Measurements from ENCODE around the gene CHERP. TPM values are rescaled to one million over a fixed set of nuclear protein-coding genes. Genes with fewer than 3 reads are reported as not detected.
A peak's percentile ranks its signal among the peaks of the same experiment; 100 is the strongest.
"Not testable (repeated sequence)": the region's sequence is repeated elsewhere in the genome, so short reads cannot be mapped to it uniquely, and the experiment has no call there.

CHERP gene
- total RNA-seq, 4 donors from 2014 or later: 9.8 to 22.5 (median 12.6) TPM

DNA sequence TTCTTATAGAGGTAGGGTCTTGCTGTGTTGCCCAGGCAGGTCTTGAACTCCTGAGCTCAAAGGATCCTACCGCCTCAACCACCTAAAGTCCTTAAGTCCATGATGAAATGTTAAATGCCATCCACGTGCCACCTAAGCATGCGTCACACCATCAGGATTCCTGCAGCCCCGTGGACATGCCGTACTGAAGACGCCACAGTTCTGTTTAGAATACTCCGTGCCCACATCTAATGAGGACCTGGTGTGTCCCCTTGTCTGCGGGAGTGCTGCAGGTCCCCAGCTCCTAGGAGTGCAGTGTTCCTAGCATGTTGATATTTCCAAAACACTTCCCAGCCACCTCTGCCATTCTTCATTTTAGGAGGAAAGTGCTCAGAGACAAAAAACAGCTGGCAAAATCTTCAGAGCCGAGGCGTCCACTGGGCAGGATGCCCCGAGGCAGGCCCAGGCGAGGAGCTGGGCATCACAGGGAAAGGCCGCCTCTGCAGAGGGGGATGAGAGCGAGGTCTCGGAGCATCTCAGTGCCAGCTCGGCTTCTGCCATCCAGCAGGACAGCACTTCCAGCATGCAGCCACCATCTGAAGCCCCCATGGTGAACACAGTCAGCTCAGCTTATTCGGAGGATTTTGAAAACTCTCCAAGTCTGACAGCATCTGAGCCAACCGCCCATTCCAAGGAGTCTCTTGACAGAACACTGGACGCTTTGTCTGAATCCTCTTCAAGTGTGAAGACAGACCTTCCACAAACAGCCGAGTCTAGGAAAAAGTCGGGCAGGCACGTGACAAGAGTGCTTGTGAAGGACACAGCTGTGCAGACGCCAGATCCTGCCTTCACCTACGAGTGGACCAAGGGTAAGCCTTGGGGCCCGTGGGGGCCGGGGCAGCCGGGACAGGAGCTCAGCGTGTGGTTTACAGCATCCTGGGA is 32.8 kb downstream of the CHERP start:
- Histone ChIP-seq H3K36me3 (peaks cover 0 to 69% (median 2%) of the 10 kb centered on the region in 3 donors), H3K4me3 (peak overlapping the region in 1 of 4 donors; percentile 0), H3K27me3 (no peaks in the 10 kb centered on the region), H3K4me1 (peaks cover 0 to 24% (median 8%) of the 10 kb centered on the region in 4 donors), H3K9me3 (no peaks in the 10 kb centered on the region), H3K27ac (peak overlapping the region; percentile 71 to 83 (median 78))
- WGBS, 2 donors: 50% methylated on average over 28 of the region's 28 CpGs
- peak in 1 of 2 donors; percentile 64 for TF ChIP-seq EP300 (IDR thresholded peaks at IDR 0.05)
- TF ChIP-seq POLR2A (IDR thresholded peaks at IDR 0.05): no peak
- TF ChIP-seq, protein P1, sequence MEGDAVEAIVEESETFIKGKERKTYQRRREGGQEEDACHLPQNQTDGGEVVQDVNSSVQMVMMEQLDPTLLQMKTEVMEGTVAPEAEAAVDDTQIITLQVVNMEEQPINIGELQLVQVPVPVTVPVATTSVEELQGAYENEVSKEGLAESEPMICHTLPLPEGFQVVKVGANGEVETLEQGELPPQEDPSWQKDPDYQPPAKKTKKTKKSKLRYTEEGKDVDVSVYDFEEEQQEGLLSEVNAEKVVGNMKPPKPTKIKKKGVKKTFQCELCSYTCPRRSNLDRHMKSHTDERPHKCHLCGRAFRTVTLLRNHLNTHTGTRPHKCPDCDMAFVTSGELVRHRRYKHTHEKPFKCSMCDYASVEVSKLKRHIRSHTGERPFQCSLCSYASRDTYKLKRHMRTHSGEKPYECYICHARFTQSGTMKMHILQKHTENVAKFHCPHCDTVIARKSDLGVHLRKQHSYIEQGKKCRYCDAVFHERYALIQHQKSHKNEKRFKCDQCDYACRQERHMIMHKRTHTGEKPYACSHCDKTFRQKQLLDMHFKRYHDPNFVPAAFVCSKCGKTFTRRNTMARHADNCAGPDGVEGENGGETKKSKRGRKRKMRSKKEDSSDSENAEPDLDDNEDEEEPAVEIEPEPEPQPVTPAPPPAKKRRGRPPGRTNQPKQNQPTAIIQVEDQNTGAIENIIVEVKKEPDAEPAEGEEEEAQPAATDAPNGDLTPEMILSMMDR (IDR thresholded peaks at IDR 0.05): no peak
- DNase-seq (ENCODE audit: low spot score in 2 of 2): peak; percentile 68 to 71

DNA sequence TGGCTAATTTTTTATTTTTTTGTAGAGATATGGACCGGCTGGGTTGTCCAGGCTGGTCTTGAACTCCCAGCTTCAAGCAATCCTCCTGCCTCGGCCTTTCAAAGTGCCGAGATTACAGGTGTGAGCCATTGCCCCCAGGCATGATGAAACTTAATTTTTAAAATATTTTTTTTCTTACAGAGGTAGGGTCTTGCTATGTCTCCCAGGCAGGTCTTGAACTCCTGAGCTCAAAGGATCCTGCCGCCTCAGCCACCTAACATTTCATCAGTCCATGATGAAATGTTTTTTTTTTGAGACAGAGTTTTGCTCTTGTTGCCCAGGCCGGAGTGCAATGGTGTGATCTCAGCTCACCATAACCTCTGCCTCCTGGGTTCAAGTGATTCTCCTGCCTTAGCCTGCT is 33.7 kb downstream of the CHERP start:
- H3K27ac ChIP-seq: peak overlapping the region in 3 of 4 donors; percentile 71 to 83 (median 83)
- peaks cover 0 to 69% (median 2%) of the 10 kb centered on the region in 3 donors for H3K36me3 ChIP-seq
- no peaks in the 10 kb centered on the region for H3K9me3 ChIP-seq
- TF ChIP-seq EP300 (IDR thresholded peaks at IDR 0.05): no peak
- no peak for TF ChIP-seq POLR2A (IDR thresholded peaks at IDR 0.05)
- TF ChIP-seq, protein P1 (IDR thresholded peaks at IDR 0.05): no peak
- no peaks in the 10 kb centered on the region for H3K27me3 ChIP-seq
- no peak overlapping the region for H3K4me3 ChIP-seq
- H3K4me1 ChIP-seq: peaks cover 0 to 24% (median 8%) of the 10 kb centered on the region in 4 donors
- no peak for DNase-seq (ENCODE audit: low spot score in 2 of 2)
- 94 to 96% methylated on average over 5 of the region's 5 CpGs for WGBS, 2 donors

DNA sequence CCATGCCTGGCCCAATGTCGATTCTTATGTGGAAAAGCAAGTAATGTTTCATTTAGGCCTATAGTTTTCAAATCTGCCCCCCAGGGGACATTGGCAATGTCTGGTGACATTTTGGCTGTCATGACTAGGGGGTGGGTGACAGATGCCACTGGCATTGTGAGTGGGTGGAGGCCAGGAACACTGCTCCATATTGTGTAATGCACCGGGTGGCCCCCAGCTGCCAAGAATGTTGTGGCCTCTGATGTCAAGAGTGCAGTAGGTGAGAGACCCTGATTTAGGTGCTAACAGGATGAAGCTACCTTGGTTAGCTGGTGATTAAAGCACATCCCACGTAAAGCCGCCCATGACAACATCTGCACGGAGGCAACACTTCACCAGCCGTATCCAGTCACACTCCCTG is 35.3 kb downstream of the CHERP start:
- peak overlapping the region in 2 of 4 donors; percentile 38 to 83 for H3K27ac ChIP-seq
- H3K4me3 ChIP-seq: no peak overlapping the region
- no peaks in the 10 kb centered on the region for H3K9me3 ChIP-seq
- WGBS, 2 donors: 73 to 81% methylated on average over 6 of the region's 6 CpGs
- H3K4me1 ChIP-seq: peaks cover 0 to 24% (median 8%) of the 10 kb centered on the region in 4 donors
- TF ChIP-seq, protein P1 (IDR thresholded peaks at IDR 0.05): no peak
- TF ChIP-seq EP300 (IDR thresholded peaks at IDR 0.05) (no peak), POLR2A (IDR thresholded peaks at IDR 0.05) (no peak)
- DNase-seq (ENCODE audit: low spot score in 2 of 2): no peak
- peaks cover 0 to 71% (median 2%) of the 10 kb centered on the region in 3 donors for H3K36me3 ChIP-seq
- no peaks in the 10 kb centered on the region for H3K27me3 ChIP-seq

DNA sequence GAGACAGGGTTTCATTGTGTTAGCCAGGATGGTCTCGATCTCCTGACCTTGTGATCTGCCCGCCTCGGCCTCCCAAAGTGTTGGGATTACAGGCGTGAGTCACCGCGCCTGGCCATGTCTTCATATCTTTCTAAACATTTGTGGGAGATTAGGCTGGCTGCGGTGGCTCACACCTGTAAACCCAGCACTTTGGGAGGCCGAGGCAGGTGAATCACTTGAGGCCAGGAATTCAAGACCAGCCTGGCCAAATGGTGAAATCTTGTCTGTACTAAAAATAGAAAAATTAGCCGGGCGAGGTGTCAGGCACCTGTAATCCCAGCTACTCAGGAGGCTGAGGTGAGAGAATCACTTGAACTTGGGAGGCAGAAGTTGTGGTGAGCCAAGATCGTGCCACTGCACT is 36.1 kb downstream of the CHERP start:
- DNase-seq (ENCODE audit: low spot score in 2 of 2); H3K9me3 ChIP-seq; H3K4me3 ChIP-seq; H3K27me3 ChIP-seq: not testable (repeated sequence)
- peaks cover 0 to 75% (median 2%) of the 10 kb centered on the region in 3 donors for H3K36me3 ChIP-seq
- H3K27ac ChIP-seq: peak overlapping the region in 1 of 4 donors; percentile 38
- peaks cover 0 to 24% (median 8%) of the 10 kb centered on the region in 4 donors for H3K4me1 ChIP-seq
- WGBS, 2 donors: 92 to 97% methylated on average over 11 of the region's 11 CpGs

DNA sequence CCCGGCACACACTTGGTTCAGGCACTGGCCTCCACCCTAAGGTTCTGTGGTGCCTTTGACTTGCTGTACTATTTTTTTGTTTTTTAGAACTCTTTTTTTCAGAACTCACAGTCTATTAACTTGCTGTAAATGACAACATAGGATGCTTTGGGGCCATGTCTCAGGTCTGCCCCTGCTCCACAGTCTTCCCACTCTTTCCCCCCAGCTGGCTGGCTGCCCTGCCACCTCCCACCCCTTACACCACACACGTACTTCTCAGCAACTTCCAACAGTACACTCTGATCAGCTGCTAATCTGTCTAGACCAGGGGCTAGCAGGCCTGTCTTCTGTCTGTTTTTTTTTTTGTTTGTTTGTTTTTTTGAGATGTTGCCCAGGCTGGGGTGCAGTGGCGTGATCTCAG is 38.0 kb downstream of the CHERP start:
- 78 to 80% methylated on average over 3 of the region's 3 CpGs for WGBS, 2 donors
- DNase-seq (ENCODE audit: low spot score in 2 of 2): no peak
- no peaks in the 10 kb centered on the region for H3K27me3 ChIP-seq
- TF ChIP-seq POLR2A (IDR thresholded peaks at IDR 0.05) (no peak), EP300 (IDR thresholded peaks at IDR 0.05) (no peak)
- TF ChIP-seq, protein P1 (IDR thresholded peaks at IDR 0.05): no peak
- no peaks in the 10 kb centered on the region for H3K9me3 ChIP-seq
- peaks cover 0 to 8% (median 0%) of the 10 kb centered on the region in 4 donors for H3K4me1 ChIP-seq
- H3K36me3 ChIP-seq: peaks cover 0 to 78% (median 2%) of the 10 kb centered on the region in 3 donors
- no peak overlapping the region for H3K4me3 ChIP-seq
- peak overlapping the region in 1 of 4 donors; percentile 22 for H3K27ac ChIP-seq
